Stimulated activated naive CD8-positive, alpha-beta T cell treated with anti-CD3 and anti-CD28 coated beads, Interleukin-15, Interleukin-2, amounts not matched to agents 100 U/mL and 50 U/mL, for 24 hours (primary cell): ENCODE measurements around the gene EIF3D.
"Not testable (repeated sequence)": the region's sequence is repeated elsewhere in the genome, so short reads cannot be mapped to it uniquely, and the experiment has no call there.

Source experiments
- ATAC-seq: fragments of 150-1000 bp; cut with Tn5 transposase; one replicate; pipeline ENCODE4 v1.10.0; 2021
- DNase-seq: peaks from one replicate; pipeline ENCODE4 v3.0.0; 2021

EIF3D gene

DNA sequence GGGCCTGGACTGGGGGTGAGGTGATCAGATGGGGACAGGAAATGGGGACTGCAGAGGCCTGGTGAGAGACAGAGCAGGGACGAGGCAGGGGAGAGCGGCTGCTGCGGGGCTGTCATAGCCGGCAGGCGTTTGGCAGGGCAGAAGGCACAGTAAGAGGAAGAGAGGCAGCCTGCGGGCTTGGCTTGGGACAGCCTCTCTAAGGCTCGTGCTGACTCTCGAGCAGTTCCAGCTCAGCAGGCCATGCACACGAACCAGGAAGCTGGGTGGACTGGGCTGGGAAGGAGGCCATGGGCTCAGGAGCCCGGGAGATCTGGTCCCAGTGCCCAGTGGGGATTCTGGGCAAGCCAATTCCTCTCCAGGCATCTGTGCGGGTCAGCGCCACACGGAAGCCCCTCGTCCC is 19.6 kb upstream of the EIF3D start:
- ATAC-seq = no peak
- no peak for DNase-seq

DNA sequence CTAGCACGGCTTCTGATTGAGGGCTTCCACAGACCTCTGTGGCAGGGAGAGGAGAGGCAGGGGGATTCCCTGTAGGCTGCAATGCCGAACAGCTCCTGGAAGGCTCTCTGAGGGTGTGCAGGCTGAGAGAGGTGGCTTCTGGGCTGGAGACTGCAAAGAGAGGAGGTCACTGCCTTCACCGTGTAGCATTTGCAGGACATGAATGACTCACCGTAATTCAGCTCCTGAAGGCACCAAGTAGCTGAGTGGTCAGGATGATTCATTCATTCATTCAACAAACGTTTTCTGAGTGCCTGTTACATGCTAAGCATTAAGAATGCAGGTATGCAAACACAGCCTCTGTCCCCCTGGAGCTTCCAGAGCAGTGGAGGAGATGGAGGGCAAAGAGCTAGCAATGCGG is 18.0 kb upstream of the EIF3D start:
- ATAC-seq (no peak), DNase-seq (no peak)

DNA sequence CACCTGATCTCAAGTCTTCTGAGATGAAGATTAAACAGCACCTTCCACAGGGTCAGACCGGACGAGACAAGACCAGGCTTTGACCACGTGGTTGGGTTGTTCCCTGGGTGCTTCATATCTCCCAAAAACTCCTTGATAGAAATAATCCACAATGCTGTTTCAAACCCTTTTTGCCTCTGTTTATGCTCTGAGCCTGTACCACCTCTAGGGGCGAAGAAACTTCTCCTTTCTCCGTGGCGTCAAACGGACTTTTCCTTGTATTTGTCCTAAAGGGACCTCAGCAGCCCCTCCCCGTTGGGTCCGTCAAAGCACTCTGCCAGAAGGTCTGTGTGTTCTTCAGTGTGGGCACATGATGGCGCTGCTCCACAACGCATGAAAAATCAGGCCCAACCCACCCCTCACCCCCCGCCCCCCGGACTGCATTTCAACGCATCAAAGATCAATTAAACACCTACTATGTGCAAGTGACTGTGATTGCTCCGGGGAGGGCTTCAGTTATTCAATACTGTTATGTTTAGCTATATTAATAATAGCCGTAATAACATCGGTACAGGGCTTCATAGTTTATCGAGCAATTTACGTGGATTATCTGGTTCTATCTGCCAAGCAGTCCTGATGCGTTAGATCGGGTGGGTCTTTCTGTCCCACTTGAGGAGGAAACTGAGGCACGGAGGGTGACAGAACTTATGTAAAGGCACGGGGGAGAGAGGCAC is 17.3 kb upstream of the EIF3D start:
- ATAC-seq = no peak
- DNase-seq = peak; percentile 42

DNA sequence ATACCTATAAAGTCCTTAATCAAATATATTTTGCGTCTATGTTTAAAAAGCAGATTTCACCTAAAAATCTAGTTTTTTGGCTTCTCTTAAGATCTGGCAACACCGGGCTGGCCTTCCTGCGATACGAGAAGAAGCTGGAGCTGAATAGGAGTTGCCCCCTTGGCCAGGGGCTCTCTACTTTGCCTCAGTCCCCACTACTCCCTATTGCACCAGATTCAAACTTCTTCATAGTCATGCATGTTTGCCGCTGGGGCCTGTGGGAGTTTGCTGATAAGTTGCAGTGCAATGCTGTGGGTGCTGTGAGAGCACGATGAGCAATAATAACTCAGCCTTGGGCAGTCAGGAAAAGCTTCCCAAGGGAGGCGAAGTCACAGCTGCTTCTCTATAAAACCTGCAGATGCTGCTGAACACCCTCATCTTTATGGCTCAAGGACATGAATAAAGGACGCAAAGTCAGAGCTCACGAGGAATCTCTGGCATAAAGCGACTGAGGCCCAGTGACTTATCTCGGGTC is 15.2 kb upstream of the EIF3D start:
- no peak for ATAC-seq
- DNase-seq = no peak

DNA sequence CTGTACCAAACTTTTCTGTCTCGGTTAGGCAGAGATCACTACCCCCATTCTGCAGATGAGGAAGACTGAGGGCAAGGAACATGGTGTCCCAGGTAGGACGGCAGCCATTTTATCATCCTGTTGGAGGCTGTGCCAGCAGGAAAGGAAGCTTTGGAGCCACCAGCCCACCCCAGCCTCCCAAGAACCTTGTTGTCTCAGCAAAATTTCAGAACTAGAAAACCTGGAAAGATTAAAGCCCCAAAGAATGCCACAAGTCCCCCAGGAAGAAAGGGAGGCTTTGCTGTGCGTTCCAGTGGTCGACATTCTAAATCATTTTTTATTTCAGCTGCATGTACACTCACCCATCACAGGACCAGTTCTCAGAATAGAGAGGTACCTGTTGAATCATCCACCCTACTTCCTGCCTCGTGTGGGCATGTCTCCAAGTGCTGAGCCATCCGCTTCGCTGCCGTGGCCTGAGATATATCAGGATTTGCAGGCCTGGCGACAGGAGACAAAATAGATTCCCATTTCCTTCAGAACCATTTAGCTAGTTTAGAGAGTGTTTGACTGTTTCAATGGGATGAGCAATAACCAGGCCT is 13.0 kb upstream of the EIF3D start:
- ATAC-seq (peak; percentile 82), DNase-seq (peak; percentile 54)

DNA sequence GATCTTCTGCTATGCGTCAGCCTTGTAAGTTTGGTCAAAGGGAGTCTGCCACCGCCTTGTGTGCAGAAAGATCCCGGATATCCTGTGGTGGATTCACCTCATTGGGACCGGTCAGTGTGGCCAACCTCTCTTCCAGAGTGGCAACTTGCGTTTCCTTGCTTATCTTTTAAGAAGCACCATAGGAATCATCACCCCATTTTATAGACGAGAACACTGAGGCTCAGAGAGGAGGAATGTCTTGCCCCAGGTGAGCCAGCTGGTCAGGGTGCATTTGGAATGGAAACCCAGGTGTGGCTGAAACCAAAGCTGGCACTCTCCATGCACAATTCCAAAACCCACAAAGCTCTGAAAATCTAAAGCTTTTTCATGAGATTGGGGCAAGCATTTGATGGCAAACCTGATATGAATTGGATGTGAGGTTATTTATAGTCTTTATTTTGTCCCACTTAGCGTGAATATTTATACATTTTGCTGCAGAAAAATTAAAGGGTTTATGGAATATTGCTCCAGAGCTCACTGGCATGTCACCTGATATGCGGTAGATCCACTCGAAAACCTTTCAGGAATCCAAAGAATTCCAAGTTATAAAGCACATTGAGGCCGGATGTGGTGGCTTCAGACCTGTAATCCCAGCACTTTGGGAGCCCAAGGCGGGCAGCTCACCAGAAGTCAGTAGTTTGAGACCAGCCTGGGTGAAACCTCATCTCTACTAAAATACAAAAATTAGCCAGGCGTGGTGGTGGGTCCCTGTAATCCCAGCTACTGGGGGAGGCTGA is 12.1 kb upstream of the EIF3D start:
- DNase-seq (no peak), ATAC-seq (no peak)

DNA sequence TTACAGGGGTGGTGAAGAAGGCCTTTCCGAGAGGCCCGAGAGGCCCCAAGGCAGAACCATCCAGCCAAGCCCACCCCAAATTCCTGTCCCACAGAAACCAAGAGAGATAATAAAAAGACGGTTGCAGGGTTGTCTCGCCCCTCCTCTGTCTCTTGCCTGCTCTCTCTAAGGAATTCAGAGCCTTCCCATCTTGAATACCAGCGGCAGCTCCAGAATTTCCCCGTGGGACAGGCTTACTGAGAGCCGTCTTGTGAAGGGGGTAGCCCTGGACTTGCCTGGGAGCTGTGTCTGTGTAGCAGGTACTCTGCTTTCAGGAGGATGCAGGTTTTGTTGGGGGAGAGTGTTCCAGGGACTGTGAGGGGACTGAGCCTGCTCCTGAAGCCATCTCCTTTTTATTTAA is 9.6 kb upstream of the EIF3D start:
- DNase-seq (no peak), ATAC-seq (no peak)

DNA sequence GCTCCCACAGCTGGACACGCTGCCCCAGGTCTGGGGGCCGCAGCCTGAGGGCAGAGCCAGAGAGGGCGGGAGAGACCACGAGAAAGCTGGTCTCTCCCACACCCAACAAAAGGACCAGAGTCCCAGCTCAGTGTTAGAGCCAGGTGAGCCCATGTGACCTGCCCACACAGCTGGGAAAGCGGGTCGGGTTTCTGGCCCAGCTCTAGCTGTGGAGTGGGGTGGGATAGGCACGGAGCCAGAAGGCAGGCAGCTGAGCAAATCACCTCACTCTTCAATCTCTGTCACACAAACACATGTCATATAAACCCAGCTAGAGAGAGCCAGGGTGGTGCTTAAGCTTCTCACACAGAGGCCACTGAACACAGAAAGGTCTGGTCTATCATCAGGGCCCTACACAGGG is 7.8 kb upstream of the EIF3D start:
- ATAC-seq (no peak), DNase-seq (no peak)

DNA sequence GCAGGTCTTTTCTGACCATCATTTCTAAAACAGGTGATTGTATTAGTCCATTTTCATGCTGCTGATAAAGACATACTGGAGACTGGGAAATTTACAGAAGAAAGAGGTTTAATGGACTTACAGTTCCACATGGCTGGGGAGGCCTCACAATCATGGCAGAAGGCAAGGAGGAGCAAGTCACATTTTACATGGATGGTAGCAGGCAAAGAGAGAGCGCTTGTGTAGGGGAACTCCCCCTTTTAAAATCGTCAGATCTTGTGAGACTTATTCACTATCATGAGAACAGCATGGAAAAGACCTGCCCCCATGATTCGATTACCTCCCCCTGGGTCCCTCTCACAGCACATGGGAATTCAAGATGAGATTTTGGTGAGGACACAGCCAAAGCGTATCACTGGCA is 4.4 kb upstream of the EIF3D start:
- not testable (repeated sequence) for DNase-seq, ATAC-seq

DNA sequence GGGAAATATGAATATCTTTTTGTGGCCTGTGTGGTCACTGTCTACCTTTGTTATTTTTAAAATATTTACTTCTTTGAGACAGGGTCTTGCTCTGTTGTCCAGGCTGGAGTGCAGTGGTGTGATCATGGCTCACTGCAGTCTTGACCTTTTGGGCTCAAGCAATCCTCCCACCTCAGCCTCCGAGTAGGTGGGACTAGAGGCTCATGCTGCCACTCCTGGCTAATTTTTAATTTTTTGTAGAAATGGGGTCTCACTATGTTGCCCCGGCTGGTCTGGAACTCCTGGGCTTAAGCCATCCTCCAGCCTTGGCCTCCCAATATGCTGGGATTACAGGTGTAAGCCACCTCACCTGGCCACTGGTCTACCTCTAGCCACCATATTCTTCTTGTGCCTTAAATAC is 3.5 kb upstream of the EIF3D start:
- no peak for ATAC-seq
- no peak for DNase-seq

DNA sequence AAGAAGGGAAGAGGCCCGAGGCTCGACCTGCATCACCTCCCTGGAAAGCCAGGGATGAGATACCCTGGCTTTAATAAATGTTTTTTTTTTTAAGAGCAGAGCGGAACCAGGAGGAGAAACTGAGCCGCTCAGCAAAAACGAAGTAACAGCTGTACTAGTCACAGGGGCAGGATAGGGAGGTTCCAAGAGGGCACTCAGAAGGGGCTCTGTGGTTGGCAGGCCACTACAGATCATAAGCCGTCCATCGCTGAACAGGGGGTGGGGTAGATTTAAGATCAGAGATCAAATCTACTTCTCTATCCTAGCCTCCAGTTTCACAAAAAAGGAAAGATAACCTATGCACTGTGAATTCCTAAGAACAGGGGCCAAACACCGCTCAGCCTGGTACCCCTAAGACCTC is 625 bp downstream of the EIF3D start:
- DNase-seq (peak; percentile 23), ATAC-seq (no peak)

DNA sequence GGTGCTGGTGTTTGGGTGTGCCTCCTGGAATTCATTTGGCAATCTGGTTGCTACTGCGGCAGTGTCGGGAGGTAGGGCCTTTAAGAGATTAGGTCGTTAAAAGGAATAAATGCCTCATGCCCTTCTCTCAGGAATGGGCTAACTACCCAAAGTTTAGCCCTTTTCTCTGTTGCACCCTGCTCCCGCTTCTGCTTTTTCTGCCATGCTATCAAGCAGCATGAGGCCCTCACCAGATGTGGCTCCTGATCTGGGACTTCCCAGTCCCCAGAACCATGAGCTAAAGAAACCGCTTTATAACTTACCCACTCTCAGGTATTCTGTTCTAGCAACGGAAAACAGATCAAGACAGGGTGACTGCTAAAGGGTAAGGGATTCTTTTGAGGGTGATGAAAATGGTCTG is 6.3 kb downstream of the EIF3D start:
- ATAC-seq = no peak

DNA sequence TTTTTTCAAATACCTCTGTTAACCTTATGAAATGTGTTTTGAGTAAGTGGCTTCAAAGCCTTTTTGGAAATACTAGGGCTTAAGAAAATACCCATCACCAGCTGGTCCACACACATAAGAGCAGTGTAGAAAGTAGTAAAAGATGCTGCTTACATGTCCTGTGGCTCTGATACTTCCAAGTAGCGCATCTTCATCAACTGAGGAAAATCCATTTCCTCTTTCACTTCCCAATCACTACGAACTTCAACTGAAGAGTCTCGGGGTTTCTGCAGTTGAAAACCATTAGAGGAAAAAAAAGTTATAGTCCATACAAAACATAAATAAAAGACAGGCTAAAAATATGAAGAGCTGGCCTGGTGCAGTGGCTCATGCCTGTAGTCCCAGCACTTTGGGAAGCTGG is 8.5 kb downstream of the EIF3D start:
- ATAC-seq (no peak), DNase-seq (no peak)

More for the DNA sequence above, 6.3 kb downstream of the EIF3D start:
- no peak for DNase-seq

DNA sequence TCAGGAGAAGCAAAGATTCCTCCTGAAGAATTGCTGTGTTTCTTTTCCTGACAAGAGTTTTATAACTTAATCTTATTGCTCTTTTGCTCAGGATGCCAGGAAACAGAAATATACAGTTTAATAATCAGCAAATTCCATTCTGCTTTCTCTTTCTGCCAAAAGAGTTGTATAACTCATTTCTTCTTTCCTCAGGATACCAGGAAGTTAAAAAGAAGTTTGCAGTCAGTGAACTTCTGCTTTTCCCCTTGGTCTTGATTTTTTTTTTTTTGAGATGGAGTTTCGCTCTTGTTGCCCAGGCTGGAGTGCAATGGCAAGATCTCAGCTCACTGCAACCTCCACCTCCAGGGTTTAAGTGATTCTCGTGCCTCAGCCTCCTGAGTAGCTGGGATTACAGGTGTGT is 9.1 kb downstream of the EIF3D start:
- DNase-seq, ATAC-seq: not testable (repeated sequence)

DNA sequence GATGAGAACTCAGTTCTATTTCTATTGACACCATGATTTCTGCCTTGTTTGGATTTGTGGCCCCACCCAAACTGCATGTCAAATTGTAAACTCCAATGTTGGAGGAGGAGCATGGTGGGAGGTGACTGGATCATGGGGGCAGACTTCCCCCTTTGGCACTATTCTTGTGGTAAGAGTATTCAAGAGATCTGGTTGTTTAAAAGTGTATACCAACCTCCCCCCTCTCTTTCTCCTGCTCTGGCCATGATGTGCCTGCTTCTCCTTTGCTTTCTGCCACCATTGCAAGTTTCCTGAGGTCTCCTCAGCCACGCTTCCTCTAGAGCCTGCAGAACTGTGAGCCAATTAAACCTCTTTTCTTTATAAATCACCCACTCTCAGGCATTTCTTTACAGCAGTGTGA is 14.2 kb downstream of the EIF3D start:
- DNase-seq = no peak
- ATAC-seq = no peak

DNA sequence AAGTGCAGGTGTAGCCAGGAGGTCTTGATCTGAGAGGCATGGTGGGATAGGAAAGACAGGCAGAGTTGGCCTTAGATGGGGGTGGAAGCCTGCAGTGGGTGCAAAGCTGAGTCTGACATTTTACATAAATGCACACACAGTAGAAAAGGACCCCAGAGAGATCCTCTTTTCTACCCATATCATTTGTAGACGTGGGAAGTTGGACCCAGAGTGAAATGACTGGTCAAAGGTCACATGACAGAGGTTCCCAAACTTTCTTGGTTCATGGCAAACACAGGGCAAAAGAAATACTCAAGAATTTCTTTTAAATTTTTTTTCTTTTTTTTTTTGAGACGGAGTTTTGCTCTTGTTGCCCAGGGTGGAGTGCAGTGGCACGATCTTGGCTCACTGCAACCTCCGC is 16.0 kb downstream of the EIF3D start:
- ATAC-seq = no peak

DNA sequence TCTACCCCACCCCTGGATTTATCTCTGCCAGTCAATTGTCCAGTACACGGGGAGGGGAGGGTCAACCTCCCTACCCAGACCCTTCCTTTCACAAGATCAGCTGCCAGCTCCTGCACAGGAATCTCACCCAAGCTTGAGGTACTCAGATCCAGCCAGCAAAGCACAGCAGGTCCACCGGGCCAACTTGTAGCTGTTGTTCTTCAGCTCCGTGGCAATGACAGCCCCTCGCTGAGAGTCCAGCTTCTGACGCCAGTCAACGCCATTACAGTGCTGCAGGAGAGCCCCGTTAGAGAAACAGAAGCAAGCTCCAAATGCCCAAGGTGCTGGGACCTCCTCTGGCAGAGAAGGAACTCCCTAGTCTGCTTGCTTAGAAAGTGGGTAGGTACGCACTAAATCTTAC is 16.6 kb downstream of the EIF3D start:
- DNase-seq = no peak
- ATAC-seq = no peak

More for the DNA sequence above, 16.0 kb downstream of the EIF3D start:
- DNase-seq = no peak

DNA sequence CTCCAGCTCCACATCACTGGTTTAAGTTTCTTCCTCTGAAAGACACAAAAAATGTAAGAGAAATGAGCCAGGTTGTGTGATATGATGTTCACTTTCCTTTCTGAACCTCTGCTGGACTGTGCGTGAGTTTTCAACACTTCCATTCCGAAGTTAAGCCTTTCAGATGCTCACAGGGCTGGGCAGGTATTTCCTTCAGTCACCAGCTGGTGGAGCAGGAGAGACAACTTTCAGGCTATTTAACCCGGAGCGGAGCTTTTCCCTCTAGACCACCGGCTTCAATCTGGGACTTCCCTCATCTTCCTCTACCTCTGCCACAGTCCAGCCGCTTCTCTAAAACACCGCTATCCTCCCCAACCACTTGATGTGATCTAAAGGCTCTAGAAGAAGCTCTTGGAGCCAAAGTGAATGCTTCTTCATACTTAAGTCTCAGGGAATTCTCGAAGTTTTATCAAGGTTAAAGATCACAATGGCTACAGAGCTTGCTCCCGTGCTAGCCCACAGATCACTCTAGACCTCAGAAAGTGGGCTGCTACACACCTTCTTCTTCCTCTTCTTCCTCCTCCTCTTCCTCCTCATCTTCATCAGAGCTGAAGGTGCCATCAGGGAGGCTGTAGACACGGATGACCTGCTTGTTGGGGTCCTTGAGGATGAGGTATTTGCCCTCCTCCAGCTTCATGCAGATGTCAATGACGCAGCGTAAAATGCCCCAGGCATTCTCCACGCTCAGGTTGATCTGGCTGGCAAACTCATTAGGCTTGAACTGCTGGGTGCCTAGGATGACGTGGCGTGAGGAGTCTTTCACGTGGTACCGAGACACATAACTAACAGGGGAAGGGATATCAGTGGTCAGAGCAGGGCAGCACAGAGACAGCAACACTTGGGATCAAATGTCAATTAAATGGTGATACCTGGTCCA is 17.7 kb downstream of the EIF3D start:
- peak; percentile 53 for DNase-seq
- ATAC-seq = peak; percentile 17

DNA sequence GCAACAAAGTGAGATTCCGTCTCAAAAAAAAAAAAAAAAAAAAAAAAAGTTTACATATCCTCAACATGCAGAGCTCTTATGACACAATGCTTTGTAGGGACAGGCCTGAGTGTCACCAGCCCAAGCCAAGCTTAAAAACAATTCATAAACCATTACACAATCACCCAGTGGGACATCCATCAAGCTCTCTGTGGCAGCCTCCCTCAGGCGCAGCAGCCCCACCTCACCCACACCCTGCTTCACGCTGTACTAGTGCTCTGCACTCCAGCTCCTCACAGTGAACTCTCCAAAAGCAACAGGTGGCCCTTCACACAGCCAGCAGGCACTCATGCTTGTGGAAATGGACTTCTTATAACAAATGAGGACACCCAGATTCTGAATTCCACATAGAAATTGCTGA is 18.6 kb downstream of the EIF3D start:
- no peak for ATAC-seq
- no peak for DNase-seq

DNA sequence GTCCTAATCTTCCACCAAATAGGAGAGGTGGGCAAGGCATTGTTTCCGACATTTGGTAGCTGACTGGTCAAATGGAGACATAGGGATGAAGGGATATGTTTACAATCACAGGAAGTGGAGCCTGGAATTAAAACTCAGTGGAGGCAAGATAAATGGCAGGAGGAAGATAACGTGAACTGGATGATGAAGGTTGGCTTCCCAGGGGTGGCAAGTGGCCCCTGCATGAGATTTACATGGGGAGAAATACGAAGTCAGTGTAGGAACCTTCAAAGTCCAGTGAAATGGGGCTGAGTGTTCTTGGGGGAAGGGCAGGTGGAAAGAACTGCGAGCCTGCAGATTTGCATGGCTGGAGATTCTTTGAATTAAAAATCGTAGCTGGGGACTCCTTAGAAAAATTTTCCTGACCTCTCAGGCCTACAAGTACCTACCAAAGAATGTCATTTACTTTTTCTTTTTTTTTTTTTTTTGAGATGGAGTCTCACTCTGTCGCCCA is 21.4 kb downstream of the EIF3D start:
- ATAC-seq (no peak), DNase-seq (no peak)

DNA sequence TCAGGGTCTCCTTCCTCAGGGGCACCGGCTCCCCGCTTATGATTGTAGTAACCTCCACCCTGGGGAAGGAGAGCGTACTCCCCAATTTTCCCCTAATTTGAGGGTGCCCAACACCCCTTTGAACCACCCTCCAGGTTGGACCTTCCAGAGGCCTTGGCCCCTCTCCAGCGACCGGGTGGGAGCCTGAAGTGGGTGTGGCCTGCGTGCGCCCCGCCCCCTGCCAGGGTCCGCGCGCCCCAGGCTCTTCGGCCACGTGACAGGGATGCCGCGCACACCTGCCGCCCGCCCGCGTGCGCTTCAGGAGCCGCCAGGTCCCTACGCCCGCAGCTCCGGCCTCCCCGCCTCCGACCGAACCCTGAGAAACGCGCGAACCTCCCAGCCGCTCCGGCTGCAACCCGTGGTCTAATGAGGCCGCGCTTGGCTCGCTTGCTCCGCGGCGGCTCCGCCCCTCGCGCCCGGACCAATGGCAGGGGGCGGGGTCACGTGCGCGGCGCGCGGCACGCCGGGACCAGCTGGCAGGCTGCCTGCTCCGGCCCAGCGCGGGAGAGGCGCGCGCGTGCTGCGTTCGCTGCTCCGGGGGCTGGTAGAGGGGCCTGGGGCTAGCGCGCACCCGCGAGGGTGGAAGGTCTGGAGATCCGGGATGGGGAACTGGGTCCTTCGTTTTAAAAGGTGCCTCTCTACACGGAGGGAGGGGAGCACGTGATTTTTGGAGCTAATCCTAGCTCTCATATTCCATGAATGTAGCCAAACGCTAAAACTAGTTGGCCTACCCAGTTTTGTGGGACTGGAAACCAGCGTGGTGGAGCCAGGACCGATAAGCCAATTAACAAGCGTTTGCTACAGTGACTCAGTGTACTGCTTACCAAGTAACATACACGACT is 22.1 kb downstream of the EIF3D start, which contains the start of gene FOXRED2:
TSS of gene FOXRED2 (minus strand) at position 404 of the 881 bp plus-strand sequence. CDS start 618 bp downstream, outside the sequence.
- DNase-seq = peak; percentile 91
- ATAC-seq = peak; percentile 89
